Motor neuron (in vitro differentiated cells): ENCODE measurements around the gene ATL1. TPM values are rescaled to one million over a fixed set of nuclear protein-coding genes. Genes with fewer than 3 reads are reported as not detected.
"Not testable (repeated sequence)": the region's sequence is repeated elsewhere in the genome, so short reads cannot be mapped to it uniquely, and the experiment has no call there.

Experiments
- ATAC-seq, 8 experiments: fragments of 200-7000 bp; cut with Tn5 transposase; replicated peaks in 6 of 8; 2 replicates each; pipeline ENCODE4 v1.8.0; 2021; ENCODE audit warnings: mild to moderate bottlenecking in 8 of 8, moderate library complexity in 8 of 8
- H3K27ac ChIP-seq, 2 donors: fragments of 250-450 bp; sonication (Bioruptor Pico); 2 replicates each; pipeline ENCODE4 v1.9.0; 2021; ENCODE audit warnings: antibody characterized with exemption in 2 of 2, mild to moderate bottlenecking in 2 of 2, moderate library complexity in 1 of 2
- H3K4me1 ChIP-seq, 2 donors: fragments of 250-450 bp; sonication (Bioruptor Pico); replicated peaks in 1 of 2; 2 replicates each; pipeline ENCODE4 v1.6.1; 2021; ENCODE audit warnings: antibody characterized with exemption in 2 of 2, mild to moderate bottlenecking in 2 of 2, moderate library complexity in 1 of 2
- H3K4me3 ChIP-seq, 5 donors: fragments of 250-450 bp; sonication (Bioruptor Pico); 2 replicates each; pipeline ENCODE4 v1.9.0; 2021; ENCODE audit warnings: antibody characterized with exemption in 5 of 5, mild to moderate bottlenecking in 5 of 5, moderate library complexity in 4 of 5
- WGBS, 10 experiments: fragments of 450-650 bp; shearing (Covaris generic); methylation state at CpG; one replicate each; pipeline ENCODE4 v1.0.0; 2022; 5-methylcytosine and 5-hydroxymethylcytosine counted together
- in situ Hi-C, 9 experiments: fragments of 400-800 bp; cut with MboI; loops; one replicate each; pipeline ENCODE4 v1.15.0; 2021; ENCODE audit warnings: low sequenced_read_pairs in 9 of 9, low pct_unique_long_range_greater_than_20kb in 2 of 9; ENCODE audit not compliant: unreplicated experiment in 9 of 9
- total RNA-seq, 8 experiments: library from RNA; unstranded; fragments of 300-600 nt; gene quantifications; 2 replicates each; pipeline versions ENCODE4 v1.2.3 to v1.2.4, GENCODE V29; 2022

The ATL1 gene
- total RNA-seq, 8 experiments from 2014 or later, result 0.73 to 39.6 (median 32.1) TPM; not detected in 1

DNA sequence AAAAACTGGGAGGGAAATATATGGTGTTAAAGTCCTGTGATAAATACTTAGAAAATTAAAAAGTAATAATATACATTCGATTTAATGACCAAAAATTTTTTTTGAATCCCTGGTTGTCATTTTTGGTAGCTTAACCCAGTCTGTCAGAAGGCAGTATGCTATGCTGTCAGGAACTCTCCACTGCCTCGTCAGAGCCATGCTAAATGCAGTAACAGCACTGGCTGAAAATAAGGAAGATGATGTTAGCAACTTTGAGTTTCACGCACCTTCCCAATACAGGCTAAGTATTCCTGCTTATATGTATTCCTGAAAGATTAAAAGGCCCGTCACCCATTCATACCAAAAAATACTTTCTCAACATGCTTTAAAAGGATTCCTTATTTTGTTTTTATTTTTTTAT lies 74.0 kb downstream of the ATL1 start:
- 21 to 100% (median 90%) methylated on average over 2 to 4 of the region's 4 CpGs for WGBS, 10 experiments
- no peak for ATAC-seq
- in situ Hi-C loops, result no loop called here
- no peak overlapping the region for H3K27ac ChIP-seq
- H3K4me3 ChIP-seq, result no peak overlapping the region
- no peaks in the 10 kb centered on the region for H3K4me1 ChIP-seq

DNA sequence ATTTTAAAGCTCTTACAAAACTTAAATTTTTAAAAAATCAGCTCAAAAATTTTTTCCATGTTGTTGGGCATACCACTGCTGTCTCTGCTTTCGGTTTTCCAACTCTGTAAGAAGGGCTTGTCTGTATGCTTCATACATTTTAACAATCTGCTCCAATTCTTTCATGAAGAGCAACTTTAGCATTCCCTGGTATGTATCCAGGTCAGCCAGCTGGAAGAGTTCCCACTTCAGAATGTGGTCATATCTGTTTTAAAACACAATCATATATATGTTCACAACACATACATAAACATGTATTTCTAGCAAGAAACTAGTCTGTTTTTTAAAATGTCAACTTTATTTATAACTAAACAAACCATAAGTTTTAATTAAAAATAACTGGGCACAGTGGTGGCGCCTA lies 75.2 kb downstream of the ATL1 start:
- 84 to 100% (median 100%) methylated on average over 1 to 2 of the region's 2 CpGs; no CpG with 5 or more reads in 1 of the 10 experiments for WGBS, 10 experiments
- Histone ChIP-seq H3K27ac (no peak overlapping the region), H3K4me3 (no peak overlapping the region), H3K4me1 (no peaks in the 10 kb centered on the region)
- in situ Hi-C loops, result no loop called here
- ATAC-seq, result no peak

DNA sequence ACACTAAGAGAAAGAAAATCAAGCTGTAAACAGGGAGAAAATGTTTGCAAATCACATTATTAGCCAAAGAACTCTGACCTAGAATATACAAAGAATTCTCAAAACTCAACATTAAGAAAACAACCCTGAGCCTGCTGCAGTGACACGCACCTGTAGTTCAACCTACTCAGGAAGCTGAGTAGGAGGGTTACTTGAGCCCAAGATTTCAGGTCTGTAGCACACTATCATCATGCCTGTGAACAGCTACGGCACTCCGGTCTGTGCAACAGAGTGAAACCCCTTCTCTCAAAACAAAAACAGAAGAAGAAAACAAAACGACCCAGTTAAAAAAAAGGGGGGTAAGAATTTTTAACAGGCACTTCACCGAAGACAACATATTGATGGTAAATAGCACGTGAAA lies 87.3 kb downstream of the ATL1 start:
- in situ Hi-C loops, result no loop called here
- ATAC-seq, result no peak
- H3K4me3 ChIP-seq, result no peak overlapping the region
- no peak overlapping the region for H3K27ac ChIP-seq
- no peaks in the 10 kb centered on the region for H3K4me1 ChIP-seq
- 30 to 90% (median 79%) methylated on average over 3 to 6 of the region's 6 CpGs; no CpG with 5 or more reads in 1 of the 10 experiments for WGBS, 10 experiments

DNA sequence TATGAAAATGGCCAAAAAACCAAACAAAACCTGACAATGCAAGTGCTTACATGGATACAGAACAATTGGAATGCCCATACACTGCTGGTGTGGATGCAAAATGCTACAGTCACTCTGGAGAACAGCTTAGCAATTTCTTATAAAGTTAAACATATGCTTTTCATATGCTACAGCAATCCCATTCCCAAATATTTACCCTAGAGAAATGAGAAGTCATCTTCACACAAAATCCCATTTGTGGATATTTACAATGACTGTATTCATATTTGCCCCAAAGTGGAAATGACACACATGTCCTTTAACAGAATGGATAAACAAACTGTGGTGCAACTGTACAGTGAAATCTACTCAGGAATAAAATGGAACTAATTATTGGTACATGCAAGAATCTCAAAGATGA lies 87.8 kb downstream of the ATL1 start:
- H3K4me1 ChIP-seq, result no peaks in the 10 kb centered on the region
- in situ Hi-C loops, result no loop called here
- no peak overlapping the region for H3K27ac ChIP-seq
- H3K4me3 ChIP-seq, result no peak overlapping the region
- ATAC-seq, result peak in 1 of 8 experiments; percentile 22

DNA sequence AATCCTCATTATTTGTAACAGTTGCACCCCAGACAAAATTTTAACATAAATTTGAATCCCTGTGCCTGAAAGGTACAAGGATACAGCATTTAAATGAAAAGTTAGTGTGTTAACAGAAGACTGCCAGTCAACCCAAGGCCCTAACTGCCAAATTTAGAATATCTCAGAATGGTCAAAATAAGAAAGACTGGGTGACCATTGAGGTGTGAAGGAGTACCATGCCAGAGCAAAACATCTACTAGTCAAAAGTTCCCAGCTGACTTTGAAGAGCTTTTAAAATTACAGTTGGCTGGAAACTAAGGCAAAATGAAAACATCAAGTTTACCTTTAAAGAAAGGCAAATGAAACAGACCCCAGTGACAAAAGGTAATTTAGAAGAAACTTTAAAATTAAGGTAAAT lies 89.7 kb downstream of the ATL1 start:
- in situ Hi-C loops, result no loop called here
- no peak for ATAC-seq
- Histone ChIP-seq H3K4me3 (no peak overlapping the region), H3K4me1 (peaks cover 0 to 5% of the 10 kb centered on the region in 2 donors), H3K27ac (no peak overlapping the region)

DNA sequence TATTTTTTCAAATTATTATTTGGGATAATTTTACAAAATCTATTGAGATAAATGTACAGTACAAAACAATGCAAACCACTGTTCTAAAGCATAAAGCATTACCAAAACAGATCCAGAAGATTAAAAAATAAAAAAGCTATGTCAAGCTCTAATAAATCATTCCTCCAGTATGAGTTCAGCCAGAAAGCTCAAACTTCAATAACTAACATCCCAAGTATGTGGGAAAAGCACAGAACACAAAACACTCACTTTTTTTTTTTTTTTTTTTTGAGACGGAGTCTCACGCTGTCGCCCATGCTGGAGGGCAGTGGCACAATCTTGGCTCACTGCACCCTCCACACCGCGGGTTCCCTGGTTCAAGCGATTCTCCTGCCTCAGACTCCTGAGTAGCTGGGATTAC lies 96.8 kb downstream of the ATL1 start:
- in situ Hi-C loops, result no loop called here
- no peak overlapping the region for H3K27ac ChIP-seq
- 70 to 94% (median 87%) methylated on average over 2 to 5 of the region's 6 CpGs; no CpG with 5 or more reads in 5 of the 10 experiments for WGBS, 10 experiments
- H3K4me3 ChIP-seq, result no peak overlapping the region
- H3K4me1 ChIP-seq, result peaks cover 0 to 8% of the 10 kb centered on the region in 2 donors
- ATAC-seq, result no peak

DNA sequence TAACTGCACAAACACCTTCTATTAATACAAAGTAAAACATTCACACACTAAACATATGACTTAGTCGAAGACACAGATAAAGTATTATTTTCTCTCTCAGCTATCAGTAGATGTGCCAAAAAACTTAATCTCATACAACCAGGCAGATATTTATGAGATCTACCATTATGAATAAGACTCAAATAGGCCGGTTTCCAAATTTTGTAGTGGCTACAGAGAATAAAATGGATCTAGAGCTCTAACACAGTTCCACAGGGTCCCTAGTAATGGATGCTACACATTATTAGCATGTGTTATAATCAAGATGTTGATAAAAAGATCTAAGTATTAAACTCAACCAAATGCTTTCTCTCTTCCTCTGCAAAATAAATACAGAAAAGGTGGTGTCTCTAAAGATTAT lies 97.8 kb downstream of the ATL1 start:
- Histone ChIP-seq H3K4me1 (peaks cover 0 to 8% of the 10 kb centered on the region in 2 donors), H3K27ac (no peak overlapping the region), H3K4me3 (no peak overlapping the region)
- in situ Hi-C loops, result no loop called here
- 8 to 100% (median 87%) methylated on average over 1 to 2 of the region's 2 CpGs for WGBS, 10 experiments
- no peak for ATAC-seq

DNA sequence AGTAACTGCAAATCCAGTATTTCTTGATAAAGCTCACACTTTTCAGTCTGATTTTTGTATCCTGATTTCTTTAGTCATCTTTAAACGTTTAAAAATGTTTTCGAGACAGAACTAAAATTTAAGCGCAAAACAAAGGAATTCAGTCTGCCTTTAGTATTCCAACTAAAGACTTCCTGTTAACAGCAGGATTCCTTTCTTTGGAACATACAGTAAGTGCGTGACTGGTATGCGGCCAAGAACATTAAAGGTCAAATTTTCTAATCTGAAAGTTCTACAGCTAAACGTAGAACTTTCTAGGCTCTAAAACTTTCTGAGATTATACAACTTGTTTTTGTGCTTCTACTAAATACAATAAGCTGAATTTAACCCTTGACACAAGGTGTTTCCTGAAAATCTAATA lies 98.3 kb downstream of the ATL1 start:
- Histone ChIP-seq H3K4me3 (no peak overlapping the region), H3K27ac (no peak overlapping the region), H3K4me1 (peaks cover 0 to 8% of the 10 kb centered on the region in 2 donors)
- 10 to 60% (median 35%) methylated on average over 1 to 6 of the region's 6 CpGs for WGBS, 10 experiments
- in situ Hi-C loops, result no loop called here
- ATAC-seq, result peak in 2 of 8 experiments; percentile 52 to 56

DNA sequence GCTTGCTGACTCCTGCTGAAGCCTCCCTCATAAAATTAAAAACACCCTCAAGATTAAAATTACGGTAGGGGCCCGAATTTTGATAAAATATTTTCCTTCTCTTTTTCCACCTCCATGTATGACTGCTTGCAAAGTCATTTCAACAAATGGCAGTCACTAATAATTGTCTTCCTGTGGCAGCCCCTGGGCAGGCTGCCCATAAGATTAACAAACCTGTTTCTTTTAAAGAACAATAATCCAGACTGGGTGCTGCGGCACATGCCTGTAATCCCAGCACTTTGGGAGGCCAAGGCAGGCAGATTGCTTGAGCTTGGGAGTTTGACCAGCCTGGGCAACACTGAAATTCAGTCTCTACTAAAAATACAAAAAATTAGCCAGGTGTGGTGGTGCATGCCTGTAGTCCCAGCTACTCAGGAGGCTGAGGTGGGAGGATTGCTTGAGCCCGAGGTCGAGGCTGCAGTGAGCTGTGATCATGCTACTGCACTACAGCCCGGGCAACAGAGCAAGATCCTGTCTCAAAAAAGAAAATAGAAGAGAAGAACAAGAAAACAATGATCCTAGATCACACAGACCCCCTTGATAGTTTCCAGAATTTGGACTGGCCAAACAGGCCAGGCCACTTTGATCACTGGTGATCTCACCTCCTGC lies 99.5 kb downstream of the ATL1 start:
- in situ Hi-C loops, result no loop called here
- H3K27ac ChIP-seq, result no peak overlapping the region
- peaks cover 0 to 5% of the 10 kb centered on the region in 2 donors for H3K4me1 ChIP-seq
- ATAC-seq, result no peak
- no peak overlapping the region for H3K4me3 ChIP-seq
- 40 to 96% (median 87%) methylated on average over 1 to 5 of the region's 6 CpGs; no CpG with 5 or more reads in 2 of the 10 experiments for WGBS, 10 experiments

DNA sequence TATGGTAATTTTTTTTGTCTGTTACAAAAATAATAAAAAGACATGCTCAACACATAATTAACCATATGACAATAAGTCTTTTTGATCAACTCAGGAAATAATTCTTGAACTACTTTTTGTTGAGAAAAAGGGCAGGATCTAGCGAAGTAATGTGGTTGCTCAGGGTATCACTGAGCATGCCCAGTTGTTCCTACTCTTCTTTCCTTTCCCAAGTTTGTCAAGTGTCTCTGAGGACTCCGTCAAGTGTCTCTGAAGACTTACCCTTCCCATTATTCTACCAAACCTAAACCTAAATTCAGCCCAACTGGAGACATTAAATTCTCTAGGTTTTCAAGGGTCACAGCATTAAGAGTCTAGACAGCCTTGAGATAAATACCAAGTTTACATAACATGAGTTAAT lies 104.6 kb downstream of the ATL1 start:
- 86 to 100% (median 100%) methylated on average over 1 to 2 of the region's 2 CpGs; no CpG with 5 or more reads in 3 of the 10 experiments for WGBS, 10 experiments
- in situ Hi-C loops, H3K27ac ChIP-seq, ATAC-seq, H3K4me3 ChIP-seq: not testable (repeated sequence)
- peaks cover 8 to 19% of the 10 kb centered on the region in 2 donors for H3K4me1 ChIP-seq

DNA sequence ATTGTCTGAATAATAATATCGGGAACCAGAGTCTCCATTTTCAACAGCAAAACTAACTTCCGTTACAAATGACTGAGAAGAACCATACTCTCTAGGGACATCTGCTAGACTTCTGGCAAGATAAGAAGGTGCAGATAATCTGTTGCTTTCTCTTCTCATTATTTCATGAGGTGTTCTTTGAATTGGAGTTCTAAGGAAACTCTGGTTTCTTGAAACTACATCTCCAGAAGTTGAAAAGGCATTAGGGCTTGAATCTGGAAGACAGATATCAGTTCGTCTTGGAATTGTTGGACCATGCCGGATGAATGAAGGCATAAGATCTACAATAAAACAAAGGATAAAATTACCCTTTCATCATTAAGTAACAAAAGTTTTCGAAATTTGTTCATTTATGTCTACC lies 105.4 kb downstream of the ATL1 start:
- ATAC-seq, H3K27ac ChIP-seq, in situ Hi-C loops, H3K4me3 ChIP-seq: not testable (repeated sequence)
- H3K4me1 ChIP-seq, result peaks cover 9 to 23% of the 10 kb centered on the region in 2 donors
- 61 to 100% (median 96%) methylated on average over 1 to 3 of the region's 5 CpGs for WGBS, 10 experiments

DNA sequence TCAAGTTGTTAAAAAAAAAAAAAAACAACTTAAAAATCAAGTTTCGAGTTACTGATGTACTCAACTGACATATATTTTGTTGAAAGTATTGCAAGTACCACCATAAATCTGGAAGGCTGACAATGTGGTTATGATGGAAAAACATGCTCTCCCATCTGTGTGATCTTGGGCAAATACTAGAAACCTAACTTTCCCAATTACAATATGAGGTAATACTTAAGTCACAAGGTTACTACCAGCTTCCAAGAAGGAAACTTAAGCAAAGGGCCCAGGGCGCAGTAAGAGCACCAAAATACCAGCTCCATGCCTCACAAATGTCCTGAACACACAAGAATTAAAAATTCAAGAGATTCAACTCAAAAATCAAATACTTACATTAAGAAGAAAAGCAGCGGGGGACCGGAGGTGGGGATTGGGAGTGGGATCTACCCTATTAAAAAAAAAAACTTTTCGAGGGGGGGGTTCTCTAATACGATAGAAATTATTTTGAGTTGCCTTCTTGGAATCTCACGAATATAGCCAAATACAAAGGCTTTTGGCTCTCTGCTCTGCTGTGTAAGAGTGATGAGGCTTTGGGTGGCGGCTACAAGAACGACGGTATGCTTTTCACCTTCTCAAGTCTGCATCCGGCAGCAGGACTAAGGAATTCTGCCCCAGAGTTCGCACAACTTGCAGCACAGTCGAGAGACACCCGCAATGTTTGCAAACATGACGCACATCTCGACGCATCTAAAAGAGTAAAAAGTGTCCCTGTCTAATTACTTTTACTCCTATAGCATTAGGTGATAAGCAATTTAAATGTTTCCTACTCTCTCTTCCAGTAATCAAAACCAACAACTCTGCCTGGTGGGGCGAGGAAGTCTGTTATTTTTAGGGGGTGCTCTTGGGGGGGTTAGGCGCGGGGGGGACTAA lies 107.1 kb downstream of the ATL1 start:
- Histone ChIP-seq H3K27ac (peak overlapping the region in 1 of 2 donors; percentile 95), H3K4me3 (peak overlapping the region; percentile 63 to 84 (median 79)), H3K4me1 (peaks cover 9 to 23% of the 10 kb centered on the region in 2 donors)
- in situ Hi-C loops, result no loop called here
- ATAC-seq, result peak in 3 of 8 experiments; percentile 6 to 11 (median 9)
- 0 to 9% (median 0%) methylated on average over 2 to 12 of the region's 20 CpGs; no CpG with 5 or more reads in 1 of the 10 experiments for WGBS, 10 experiments

DNA sequence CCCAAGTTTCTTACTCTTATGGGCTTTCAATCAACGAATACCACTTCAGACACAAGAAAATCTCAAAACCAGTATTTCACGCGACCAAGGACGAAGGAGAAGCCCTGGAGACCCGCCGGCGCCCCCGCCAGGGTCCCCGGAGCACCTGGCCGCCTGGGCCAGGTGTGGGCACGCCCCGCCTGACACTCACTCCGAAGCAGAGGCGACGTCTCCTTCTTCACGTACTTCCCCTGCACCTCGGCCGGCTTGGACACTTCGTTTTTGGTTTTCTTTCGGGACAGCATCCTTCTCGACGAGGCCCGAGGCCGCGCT lies 107.7 kb downstream of the ATL1 start:
- H3K27ac ChIP-seq, result peak overlapping the region; percentile 95 to 96
- peak overlapping the region; percentile 63 to 84 (median 79) for H3K4me3 ChIP-seq
- H3K4me1 ChIP-seq, result peaks cover 9 to 23% of the 10 kb centered on the region in 2 donors
- 0% methylated on average over 1 to 7 of the region's 25 CpGs; no CpG with 5 or more reads in 8 of the 10 experiments for WGBS, 10 experiments
- in situ Hi-C loops, result no loop called here
- peak in 5 of 8 experiments; percentile 10 to 42 (median 34) for ATAC-seq
